ENCODE data around the gene CTSC. TPM values are rescaled to one million over a fixed set of nuclear protein-coding genes. Genes with fewer than 3 reads are reported as not detected.
A peak's percentile ranks its signal among the peaks of the same experiment; 100 is the strongest.

The CTSC gene
- total RNA-seq (100 to 1,000 TPM in 1 of 10 donors, 10 to 100 TPM in 7, 1 to 10 TPM in 2; 6.3 to 161 (median 12.4) TPM), polyA plus RNA-seq (10 to 100 TPM; 16.6 to 90.4 TPM)
- long read RNA-seq, donor 1, partial matches to known transcripts, result 0 of 3 reads
- long read RNA-seq, donor 1, other reads (novel, unspliced or antisense), result 0 of 3 reads
- long read RNA-seq, donor 2, full-length matches to known transcripts, result 3 of 5 reads
- long read RNA-seq, donor 2, partial matches to known transcripts, result 2 of 5 reads
- long read RNA-seq, donor 2, other reads (novel, unspliced or antisense), result 0 of 5 reads
- long read RNA-seq, donor 3, full-length matches to known transcripts, result 18 of 21 reads
- long read RNA-seq, donor 3, partial matches to known transcripts, result 1 of 21 reads
- long read RNA-seq, donor 3, other reads (novel, unspliced or antisense), result 2 of 21 reads

DNA sequence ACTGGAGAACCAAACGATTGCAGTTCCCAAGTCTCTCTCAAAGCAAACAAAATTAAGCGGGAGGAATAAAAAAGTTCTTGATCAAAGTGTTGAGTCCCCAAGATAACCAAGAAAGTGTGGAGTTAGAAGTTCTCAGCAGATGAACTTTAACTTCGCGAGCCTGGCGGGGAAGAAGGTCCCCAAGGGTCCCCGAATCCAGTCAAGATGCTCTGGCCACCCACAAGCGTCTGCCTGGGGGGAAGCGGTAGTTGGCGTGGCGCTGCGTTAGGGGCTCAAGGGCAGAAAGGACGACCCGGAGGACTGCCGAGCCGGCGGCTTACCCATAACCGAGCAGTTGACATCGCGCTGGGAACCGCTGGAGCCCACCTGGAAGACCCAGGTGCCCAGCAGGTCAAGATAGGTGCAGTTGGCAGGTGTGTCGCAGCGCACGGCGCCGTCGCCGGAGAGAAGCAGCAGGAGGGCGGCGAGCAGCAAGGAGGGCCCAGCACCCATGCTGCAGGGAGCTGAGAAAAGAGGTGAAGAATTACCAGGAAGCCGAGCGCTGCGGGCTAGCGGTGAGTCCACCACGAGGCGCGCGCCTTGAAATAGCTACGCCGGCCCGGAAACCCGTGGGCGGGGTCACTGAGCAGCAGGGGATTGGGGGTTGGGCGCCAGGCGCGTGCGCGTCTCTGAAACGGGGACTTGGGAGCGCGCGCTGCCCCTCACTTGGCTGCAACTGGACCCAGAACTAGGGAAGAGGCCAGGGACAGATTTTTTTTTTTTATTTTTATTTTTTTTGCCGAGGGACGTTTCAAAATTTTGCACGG lies at the start of gene CTSC:
TSS of gene CTSC (minus strand) at position 556 of the 806 bp plus-strand sequence. CDS start at position 492, 64 bp downstream.
- peak within 1 kb of the TSS; percentile 18 to 87 (median 66) for H3K4me3 ChIP-seq
- H3K4me1 ChIP-seq, result peaks cover 0 to 58% (median 5%) of the 10 kb centered on the region in 9 donors
- WGBS, 2 donors, result 1% methylated on average over 54 of the region's 54 CpGs
- TF ChIP-seq, protein P1, sequence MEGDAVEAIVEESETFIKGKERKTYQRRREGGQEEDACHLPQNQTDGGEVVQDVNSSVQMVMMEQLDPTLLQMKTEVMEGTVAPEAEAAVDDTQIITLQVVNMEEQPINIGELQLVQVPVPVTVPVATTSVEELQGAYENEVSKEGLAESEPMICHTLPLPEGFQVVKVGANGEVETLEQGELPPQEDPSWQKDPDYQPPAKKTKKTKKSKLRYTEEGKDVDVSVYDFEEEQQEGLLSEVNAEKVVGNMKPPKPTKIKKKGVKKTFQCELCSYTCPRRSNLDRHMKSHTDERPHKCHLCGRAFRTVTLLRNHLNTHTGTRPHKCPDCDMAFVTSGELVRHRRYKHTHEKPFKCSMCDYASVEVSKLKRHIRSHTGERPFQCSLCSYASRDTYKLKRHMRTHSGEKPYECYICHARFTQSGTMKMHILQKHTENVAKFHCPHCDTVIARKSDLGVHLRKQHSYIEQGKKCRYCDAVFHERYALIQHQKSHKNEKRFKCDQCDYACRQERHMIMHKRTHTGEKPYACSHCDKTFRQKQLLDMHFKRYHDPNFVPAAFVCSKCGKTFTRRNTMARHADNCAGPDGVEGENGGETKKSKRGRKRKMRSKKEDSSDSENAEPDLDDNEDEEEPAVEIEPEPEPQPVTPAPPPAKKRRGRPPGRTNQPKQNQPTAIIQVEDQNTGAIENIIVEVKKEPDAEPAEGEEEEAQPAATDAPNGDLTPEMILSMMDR (IDR thresholded peaks at IDR 0.05), result peak in 2 of 9 donors; percentile 11 to 23
- DNase-seq (peak; percentile 92 to 93), ATAC-seq (peak; percentile 97 to 99 (median 98))
- H3K36me3 ChIP-seq, result peaks cover 0 to 29% (median 0%) of the 10 kb centered on the region in 9 donors
- peak within 1 kb of the TSS in 8 of 10 donors; percentile 63 to 92 (median 76) for H3K27ac ChIP-seq
- no peaks in the 10 kb centered on the region for H3K9me3 ChIP-seq
- intact Hi-C loops (cut with DNase I), result loop anchor here in 3 of 10 donors (2.0 to 5.0 kb wide), 3 partner anchors 65 to 85 kb away; no protein-coding TSS in a partner anchor
- no peaks in the 10 kb centered on the region for H3K27me3 ChIP-seq

DNA sequence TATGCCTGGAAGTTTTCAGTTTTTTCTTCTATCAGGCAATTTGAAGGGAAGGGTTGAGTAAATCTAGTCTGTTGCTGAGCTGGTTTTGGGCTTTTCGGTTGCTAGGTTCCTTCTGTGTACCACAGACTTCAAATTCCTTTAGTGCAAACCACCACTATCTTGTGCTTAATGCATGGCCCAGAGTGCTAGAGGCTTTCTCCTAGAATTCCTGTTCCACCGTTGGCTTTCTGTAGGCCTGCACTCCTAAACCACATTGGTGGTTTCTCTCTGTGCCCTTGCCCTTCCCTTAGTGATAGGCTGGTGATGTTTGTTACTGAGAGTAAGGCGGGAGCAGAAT lies 47.1 kb upstream of the CTSC start:
- ATAC-seq (no peak), DNase-seq (no peak)
- H3K4me1 ChIP-seq, result no peaks in the 10 kb centered on the region
- H3K27ac ChIP-seq, result no peak overlapping the region
- no peak overlapping the region for H3K4me3 ChIP-seq
- 81% methylated on average over 3 of the region's 3 CpGs for WGBS, 2 donors
- H3K36me3 ChIP-seq, result no peaks in the 10 kb centered on the region
- TF ChIP-seq, protein P1 (IDR thresholded peaks at IDR 0.05), result no peak
- H3K9me3 ChIP-seq, result no peaks in the 10 kb centered on the region
- no peaks in the 10 kb centered on the region for H3K27me3 ChIP-seq
- intact Hi-C loops (cut with DNase I), result no loop called here

DNA sequence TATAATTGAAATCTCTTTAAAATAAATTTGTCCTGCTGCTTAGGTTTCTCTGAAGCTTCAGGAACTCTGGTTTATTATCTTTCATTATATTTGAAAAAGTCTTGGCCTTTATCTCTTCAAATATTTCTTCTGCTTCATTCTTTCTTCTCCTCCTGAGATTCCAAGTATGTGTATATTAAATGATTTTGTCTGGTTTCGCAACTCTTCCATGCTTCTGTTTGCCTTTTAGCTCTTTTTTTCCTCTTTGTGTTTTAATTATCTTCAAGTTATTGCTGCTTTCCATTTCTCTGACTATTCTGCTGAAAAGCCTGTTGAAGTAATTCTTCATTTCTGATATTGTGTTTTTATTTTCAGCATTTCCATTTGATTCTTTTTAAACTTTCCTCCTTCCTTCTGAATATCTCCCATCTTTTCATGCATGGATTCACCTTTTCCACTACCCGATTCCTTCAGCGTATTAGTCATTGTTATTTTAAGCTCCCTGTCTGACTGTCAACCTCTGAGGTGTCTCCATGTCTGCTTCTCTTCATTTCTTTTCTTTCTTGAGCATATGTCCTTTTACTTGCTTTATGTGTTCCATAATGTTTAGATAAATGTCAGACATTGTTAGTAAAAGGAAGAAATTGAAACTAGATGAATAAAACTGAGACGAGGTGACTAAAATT lies 46.6 kb upstream of the CTSC start:
- TF ChIP-seq, protein P1 (IDR thresholded peaks at IDR 0.05), result no peak
- Histone ChIP-seq H3K27me3 (no peaks in the 10 kb centered on the region), H3K36me3 (no peaks in the 10 kb centered on the region), H3K27ac (no peak overlapping the region), H3K4me3 (no peak overlapping the region), H3K4me1 (no peaks in the 10 kb centered on the region), H3K9me3 (no peaks in the 10 kb centered on the region)
- WGBS, 2 donors, result 69 to 74% methylated on average over 4 of the region's 4 CpGs
- ATAC-seq (no peak), DNase-seq (no peak)
- intact Hi-C loops (cut with DNase I), result no loop called here

DNA sequence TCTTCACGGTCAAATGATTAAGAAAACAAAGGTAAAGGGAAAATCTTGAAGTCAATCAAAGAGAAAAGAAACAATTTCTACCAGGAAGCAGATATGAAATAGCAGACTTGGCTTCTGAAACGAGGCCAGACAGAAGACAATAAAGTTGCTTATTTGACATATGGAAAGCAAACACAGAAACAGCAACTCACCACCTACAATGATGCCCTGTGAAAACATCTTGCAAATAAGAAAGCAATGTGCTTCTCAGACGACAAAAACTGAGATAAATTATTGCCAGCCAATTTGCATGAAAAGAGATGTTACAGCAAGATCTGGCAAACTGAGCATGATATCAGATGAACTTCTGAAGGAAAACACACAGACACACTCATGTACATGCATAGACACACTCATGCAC lies 45.9 kb upstream of the CTSC start:
- Histone ChIP-seq H3K36me3 (no peaks in the 10 kb centered on the region), H3K27me3 (no peaks in the 10 kb centered on the region), H3K4me1 (no peaks in the 10 kb centered on the region), H3K27ac (no peak overlapping the region), H3K9me3 (no peaks in the 10 kb centered on the region), H3K4me3 (no peak overlapping the region)
- TF ChIP-seq, protein P1 (IDR thresholded peaks at IDR 0.05), result no peak
- no peak for DNase-seq
- intact Hi-C loops (cut with DNase I), result no loop called here
- no peak for ATAC-seq
- WGBS, 2 donors, result 62 to 65% methylated on average over 3 of the region's 3 CpGs

Data from heart right ventricle (tissue), 16 donors.